Activated naive CD4-positive, alpha-beta T cell treated with anti-CD3 and anti-CD28 coated beads for 36 hours (primary cell): ENCODE data around the gene PRMT3. TPM values are rescaled to one million over a fixed set of nuclear protein-coding genes. Genes with fewer than 3 reads are reported as not detected.
"Not testable (repeated sequence)": the region's sequence is repeated elsewhere in the genome, so short reads cannot be mapped to it uniquely, and the experiment has no call there.

Experiments
- CTCF ChIA-PET: fragments of 350-600 bp; sonication (Branson Sonifier 250); formaldehyde crosslinking; loops from one replicate; lab custom pipeline; 2021; ENCODE audit warnings: antibody characterized with exemption; lab: Charles Lee
- DNase-seq: peaks from one replicate; pipeline ENCODE4 v3.0.0-alpha.2; 2020
- H3K27ac Mint-ChIP-seq: one replicate; pipeline ENCODE4 v1.8.0; 2021; ENCODE audit warnings: mild to moderate bottlenecking, mixed read lengths
- H3K27me3 Mint-ChIP-seq: one replicate; pipeline ENCODE4 v1.8.0; 2021; ENCODE audit warnings: low read depth, mixed read lengths
- H3K36me3 Mint-ChIP-seq: one replicate; pipeline ENCODE4 v1.8.0; 2021; ENCODE audit warnings: low read depth, mixed read lengths
- H3K4me1 Mint-ChIP-seq: one replicate; pipeline ENCODE4 v1.8.0; 2021; ENCODE audit warnings: low read depth, mixed read lengths
- H3K4me3 Mint-ChIP-seq: one replicate; pipeline ENCODE4 v1.8.0; 2021; ENCODE audit warnings: mild to moderate bottlenecking, moderate library complexity, mixed read lengths
- H3K9me3 Mint-ChIP-seq: one replicate; pipeline ENCODE4 v1.8.0; 2021; ENCODE audit warnings: mixed read lengths
- intact Hi-C: fragments of 100-400 bp; cut with micrococcal nuclease; formaldehyde crosslinking; loops from one replicate; pipeline ENCODE4 v1.15.1; 2023
- total RNA-seq, 2 experiments: library from RNA; stranded (reverse); gene quantifications; one replicate each; pipeline ENCODE4 v1.2.3, GENCODE V29; 2021

PRMT3 gene
- total RNA-seq, 2 experiments from 2014 or later: 31.0 to 33.2 TPM

GRCh38 chr11:20376162-20376730, 11.3 kb upstream of the PRMT3 start:
- Mint-ChIP-seq H3K4me3 (no peak overlapping the region), H3K27me3 (no peaks in the 10 kb centered on the region), H3K36me3 (peaks cover 31% of the 10 kb centered on the region), H3K9me3 (no peaks in the 10 kb centered on the region), H3K4me1 (peaks cover 11% of the 10 kb centered on the region), H3K27ac (no peak overlapping the region)
- CTCF ChIA-PET: no interaction called here
- no peak for DNase-seq
- intact Hi-C loops: no loop called here

- peaks cover 14% of the 10 kb centered on the region for H3K36me3 Mint-ChIP-seq
- peak overlapping the region; percentile 96 for H3K4me3 Mint-ChIP-seq
- peak overlapping the region; percentile 11 for H3K27ac Mint-ChIP-seq
- not testable (repeated sequence) for H3K27me3 Mint-ChIP-seq, DNase-seq, H3K9me3 Mint-ChIP-seq
- intact Hi-C loops: loop anchor here (2.0 kb wide), 1 partner anchor 57 kb away; no protein-coding TSS in a partner anchor
- peaks cover 27% of the 10 kb centered on the region for H3K4me1 Mint-ChIP-seq
- CTCF ChIA-PET: interaction anchor here (1.1 kb wide), 1 partner anchor 17 kb away, joined by 3 read pairs; no protein-coding TSS in a partner anchor
Observed at GRCh38 chr11:20385996-20386395, 1.5 kb upstream of the PRMT3 start.

GRCh38 chr11:20388096-20389055, 860 bp downstream of the PRMT3 start:
- no peak for DNase-seq
- Mint-ChIP-seq H3K9me3 (no peaks in the 10 kb centered on the region), H3K36me3 (peaks cover 22% of the 10 kb centered on the region), H3K4me1 (peaks cover 32% of the 10 kb centered on the region), H3K27me3 (no peaks in the 10 kb centered on the region), H3K4me3 (peak overlapping the region; percentile 96), H3K27ac (peak overlapping the region; percentile 92)
- intact Hi-C loops: loop anchor here (2.0 kb wide), 1 partner anchor 34 kb away; no protein-coding TSS in a partner anchor
- CTCF ChIA-PET: interaction anchor here (0.5 to 1.9 kb wide), 4 partner anchors 8 to 222 kb away, joined by 3 to 7 read pairs (median 3); no protein-coding TSS in a partner anchor

GRCh38 chr11:20397281-20397680, 9.8 kb downstream of the PRMT3 start:
- Mint-ChIP-seq H3K27me3 (no peaks in the 10 kb centered on the region), H3K9me3 (no peaks in the 10 kb centered on the region), H3K27ac (no peak overlapping the region), H3K4me1 (peaks cover 10% of the 10 kb centered on the region), H3K36me3 (peaks cover 35% of the 10 kb centered on the region), H3K4me3 (no peak overlapping the region)
- intact Hi-C loops: loop anchor here (1.0 kb wide), 2 partner anchors 46 to 213 kb away; no protein-coding TSS in a partner anchor
- DNase-seq: peak; percentile 23
- CTCF ChIA-PET: interaction anchor here (0.6 to 1.6 kb wide), 8 partner anchors 9 to 270 kb away, joined by 3 to 7 read pairs (median 4); no protein-coding TSS in a partner anchor

- CTCF ChIA-PET: interaction anchor here (1.0 to 1.5 kb wide), 2 partner anchors 9 to 211 kb away, joined by 3 to 5 read pairs; no protein-coding TSS in a partner anchor
- Mint-ChIP-seq H3K9me3 (no peaks in the 10 kb centered on the region), H3K27me3 (no peaks in the 10 kb centered on the region), H3K36me3 (peaks cover 37% of the 10 kb centered on the region), H3K4me3 (no peak overlapping the region), H3K4me1 (peaks cover 9% of the 10 kb centered on the region), H3K27ac (no peak overlapping the region)
- intact Hi-C loops: no loop called here
- DNase-seq: no peak
Observed at GRCh38 chr11:20399498-20399897, 12.0 kb downstream of the PRMT3 start.

- intact Hi-C loops: no loop called here
- Mint-ChIP-seq H3K4me3 (no peak overlapping the region), H3K36me3 (peaks cover 35% of the 10 kb centered on the region), H3K9me3 (no peaks in the 10 kb centered on the region), H3K27me3 (no peaks in the 10 kb centered on the region), H3K4me1 (peaks cover 4% of the 10 kb centered on the region), H3K27ac (no peak overlapping the region)
- CTCF ChIA-PET: interaction anchor here (0.6 kb wide), 1 partner anchor 117 kb away, joined by 3 read pairs; no protein-coding TSS in a partner anchor
- DNase-seq: no peak
Observed at GRCh38 chr11:20403059-20403458, 15.5 kb downstream of the PRMT3 start.

- H3K9me3 Mint-ChIP-seq: no peaks in the 10 kb centered on the region
Observed at GRCh38 chr11:20406484-20406883, 19.0 kb downstream of the PRMT3 start.

GRCh38 chr11:20407344-20407743, 19.8 kb downstream of the PRMT3 start:
- CTCF ChIA-PET: no interaction called here
- H3K9me3 Mint-ChIP-seq: no peaks in the 10 kb centered on the region
- intact Hi-C loops: no loop called here
- no peaks in the 10 kb centered on the region for H3K4me1 Mint-ChIP-seq
- no peak overlapping the region for H3K27ac Mint-ChIP-seq
- H3K27me3 Mint-ChIP-seq: no peaks in the 10 kb centered on the region
- H3K4me3 Mint-ChIP-seq: no peak overlapping the region
- no peak for DNase-seq
- H3K36me3 Mint-ChIP-seq: peaks cover 43% of the 10 kb centered on the region

More at GRCh38 chr11:20406484-20406883, 19.0 kb downstream of the PRMT3 start:
- CTCF ChIA-PET: no interaction called here
- Mint-ChIP-seq H3K4me3 (no peak overlapping the region), H3K27ac (no peak overlapping the region), H3K4me1 (no peaks in the 10 kb centered on the region), H3K36me3 (peaks cover 37% of the 10 kb centered on the region), H3K27me3 (no peaks in the 10 kb centered on the region)
- intact Hi-C loops: no loop called here
- no peak for DNase-seq

- no peak for DNase-seq
- no peak overlapping the region for H3K4me3 Mint-ChIP-seq
- H3K9me3 Mint-ChIP-seq: no peaks in the 10 kb centered on the region
- intact Hi-C loops: no loop called here
- no peak overlapping the region for H3K27ac Mint-ChIP-seq
- H3K4me1 Mint-ChIP-seq: peaks cover 8% of the 10 kb centered on the region
- peaks cover 53% of the 10 kb centered on the region for H3K36me3 Mint-ChIP-seq
- CTCF ChIA-PET: interaction anchor here (0.5 kb wide), 1 partner anchor 25 kb away, joined by 4 read pairs; no protein-coding TSS in a partner anchor
- no peaks in the 10 kb centered on the region for H3K27me3 Mint-ChIP-seq
Observed at GRCh38 chr11:20415432-20415831, 27.9 kb downstream of the PRMT3 start.

- peaks cover 22% of the 10 kb centered on the region for H3K4me1 Mint-ChIP-seq
- no peak for DNase-seq
- intact Hi-C loops: no loop called here
- H3K36me3 Mint-ChIP-seq: peaks cover 55% of the 10 kb centered on the region
- H3K9me3 Mint-ChIP-seq: no peaks in the 10 kb centered on the region
- no peaks in the 10 kb centered on the region for H3K27me3 Mint-ChIP-seq
- H3K27ac Mint-ChIP-seq: no peak overlapping the region
- CTCF ChIA-PET: no interaction called here
- no peak overlapping the region for H3K4me3 Mint-ChIP-seq
Observed at GRCh38 chr11:20417771-20418170, 30.3 kb downstream of the PRMT3 start.

GRCh38 chr11:20421946-20422345, 34.4 kb downstream of the PRMT3 start:
- DNase-seq: no peak
- CTCF ChIA-PET: interaction anchor here (0.8 kb wide), 1 partner anchor 25 kb away, joined by 4 read pairs; no protein-coding TSS in a partner anchor
- Mint-ChIP-seq H3K9me3 (no peaks in the 10 kb centered on the region), H3K36me3 (peaks cover 46% of the 10 kb centered on the region), H3K27me3 (no peaks in the 10 kb centered on the region), H3K27ac (peak overlapping the region; percentile 61), H3K4me3 (no peak overlapping the region), H3K4me1 (peaks cover 17% of the 10 kb centered on the region)
- intact Hi-C loops: loop anchor here (2.0 kb wide), 1 partner anchor 33 kb away; no protein-coding TSS in a partner anchor

- Mint-ChIP-seq H3K27me3 (no peaks in the 10 kb centered on the region), H3K9me3 (no peaks in the 10 kb centered on the region), H3K27ac (no peak overlapping the region), H3K4me3 (no peak overlapping the region), H3K4me1 (no peaks in the 10 kb centered on the region), H3K36me3 (peaks cover 37% of the 10 kb centered on the region)
- no peak for DNase-seq
- CTCF ChIA-PET: interaction anchor here (0.6 kb wide), 1 partner anchor 28 kb away, joined by 3 read pairs; no protein-coding TSS in a partner anchor
- intact Hi-C loops: no loop called here
Observed at GRCh38 chr11:20429216-20429615, 41.7 kb downstream of the PRMT3 start.
